Measurements from ENCODE around the gene NFATC4. TPM values are rescaled to one million over a fixed set of nuclear protein-coding genes. Genes with fewer than 3 reads are reported as not detected.

NFATC4 gene
- total RNA-seq, 1 donor from 2014 or later: 42.5 TPM

DNA sequence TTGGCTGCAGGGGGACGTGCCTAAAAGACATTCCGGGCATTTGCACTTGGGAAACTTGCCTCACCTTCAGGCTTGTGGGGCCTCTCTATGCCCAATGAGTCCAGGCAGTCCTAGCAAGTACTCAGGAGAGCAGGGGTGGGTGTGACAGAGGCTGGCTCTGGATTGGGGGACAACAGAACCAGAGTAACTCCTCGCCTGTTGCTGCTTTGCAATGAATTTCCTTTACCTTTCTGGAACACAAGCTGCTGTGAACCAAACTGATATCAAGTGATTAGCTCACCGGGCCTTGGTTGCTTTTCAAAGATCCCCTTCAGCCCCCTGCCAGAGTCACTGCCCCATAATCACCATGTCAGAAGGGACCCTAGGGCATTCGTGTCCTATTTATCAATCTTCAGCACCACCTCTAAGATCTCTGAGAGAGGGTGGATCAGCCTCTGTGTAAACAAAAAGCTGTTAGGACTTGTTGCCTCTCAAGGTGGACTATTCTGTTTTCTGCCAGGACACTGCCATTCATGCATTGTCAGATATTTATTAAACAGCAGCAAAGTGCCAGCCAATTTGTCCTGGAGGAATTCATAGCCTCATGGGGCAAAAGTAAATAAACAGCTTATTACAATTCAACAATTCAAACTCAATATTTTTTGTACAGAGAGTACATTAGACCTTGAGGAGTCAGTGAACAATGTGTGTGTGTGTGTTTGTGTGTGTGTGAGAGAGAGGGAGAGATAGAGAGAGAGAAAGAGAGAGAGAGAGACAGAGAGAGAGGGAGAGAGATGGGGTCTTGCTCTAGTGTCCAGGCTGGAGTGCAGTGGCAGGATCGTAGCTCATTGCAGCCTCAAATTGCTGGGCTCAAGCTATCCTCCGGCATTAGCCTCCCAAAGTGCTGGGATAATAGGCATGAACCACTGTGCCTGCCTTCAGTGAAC is 11.3 kb downstream of the NFATC4 start:
- H3K27ac ChIP-seq: no peak overlapping the region
- intact Hi-C loops (cut with DNase I): no loop called here
- no peak overlapping the region for H3K4me3 ChIP-seq
- no peaks in the 10 kb centered on the region for H3K36me3 ChIP-seq
- TF ChIP-seq, protein P1, sequence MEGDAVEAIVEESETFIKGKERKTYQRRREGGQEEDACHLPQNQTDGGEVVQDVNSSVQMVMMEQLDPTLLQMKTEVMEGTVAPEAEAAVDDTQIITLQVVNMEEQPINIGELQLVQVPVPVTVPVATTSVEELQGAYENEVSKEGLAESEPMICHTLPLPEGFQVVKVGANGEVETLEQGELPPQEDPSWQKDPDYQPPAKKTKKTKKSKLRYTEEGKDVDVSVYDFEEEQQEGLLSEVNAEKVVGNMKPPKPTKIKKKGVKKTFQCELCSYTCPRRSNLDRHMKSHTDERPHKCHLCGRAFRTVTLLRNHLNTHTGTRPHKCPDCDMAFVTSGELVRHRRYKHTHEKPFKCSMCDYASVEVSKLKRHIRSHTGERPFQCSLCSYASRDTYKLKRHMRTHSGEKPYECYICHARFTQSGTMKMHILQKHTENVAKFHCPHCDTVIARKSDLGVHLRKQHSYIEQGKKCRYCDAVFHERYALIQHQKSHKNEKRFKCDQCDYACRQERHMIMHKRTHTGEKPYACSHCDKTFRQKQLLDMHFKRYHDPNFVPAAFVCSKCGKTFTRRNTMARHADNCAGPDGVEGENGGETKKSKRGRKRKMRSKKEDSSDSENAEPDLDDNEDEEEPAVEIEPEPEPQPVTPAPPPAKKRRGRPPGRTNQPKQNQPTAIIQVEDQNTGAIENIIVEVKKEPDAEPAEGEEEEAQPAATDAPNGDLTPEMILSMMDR (IDR thresholded peaks at IDR 0.05): no peak
- no peak for ATAC-seq
- H3K27me3 ChIP-seq: no peaks in the 10 kb centered on the region
- no peaks in the 10 kb centered on the region for H3K9me3 ChIP-seq
- H3K4me1 ChIP-seq: no peaks in the 10 kb centered on the region
- DNase-seq: no peak

DNA sequence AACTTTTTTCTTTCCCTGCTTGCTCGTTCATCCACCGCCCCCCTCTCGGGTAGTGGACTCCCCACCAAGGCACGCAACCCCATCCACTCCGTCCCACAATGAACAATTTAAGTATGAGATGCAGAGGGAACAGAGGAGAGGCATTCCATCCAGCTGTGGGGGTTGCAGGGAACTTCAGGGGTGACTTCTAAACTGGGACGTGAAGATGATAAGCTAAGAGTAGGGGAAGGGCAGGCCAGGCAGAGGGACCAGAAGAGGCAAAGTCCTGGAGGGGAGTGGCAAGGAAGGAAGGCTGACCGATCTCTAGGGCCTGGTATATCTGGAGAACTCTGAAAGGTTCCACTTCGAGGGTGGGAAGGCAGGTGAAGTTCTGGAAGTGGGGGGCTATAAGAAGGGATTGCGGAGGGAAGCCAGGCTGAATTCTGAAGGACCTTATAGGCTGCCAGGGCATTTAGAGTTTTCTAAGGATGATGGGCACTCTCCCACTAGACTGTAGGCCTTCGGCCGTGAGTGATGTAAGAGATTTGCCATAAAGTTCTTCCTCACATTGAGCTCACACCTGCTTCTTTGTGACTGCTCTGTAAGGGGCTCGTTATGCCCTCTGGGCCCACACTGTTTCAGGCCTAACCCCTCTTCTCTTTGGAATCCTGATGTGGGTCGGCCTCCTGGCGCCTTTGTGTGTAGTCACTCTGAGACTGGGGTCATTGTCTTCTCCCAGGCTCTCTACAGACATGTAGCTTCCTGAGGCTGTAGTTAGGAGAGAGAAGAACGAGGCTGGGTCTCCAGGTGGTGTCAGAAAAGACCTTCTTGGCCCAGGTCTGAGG is 12.1 kb downstream of the NFATC4 start:
- DNase-seq (no peak), ATAC-seq (no peak)
- no peak overlapping the region for H3K4me3 ChIP-seq
- H3K36me3 ChIP-seq: no peaks in the 10 kb centered on the region
- no peak overlapping the region for H3K27ac ChIP-seq
- no peaks in the 10 kb centered on the region for H3K9me3 ChIP-seq
- TF ChIP-seq, protein P1 (IDR thresholded peaks at IDR 0.05): no peak
- no peaks in the 10 kb centered on the region for H3K27me3 ChIP-seq
- H3K4me1 ChIP-seq: no peaks in the 10 kb centered on the region
- intact Hi-C loops (cut with DNase I): no loop called here

DNA sequence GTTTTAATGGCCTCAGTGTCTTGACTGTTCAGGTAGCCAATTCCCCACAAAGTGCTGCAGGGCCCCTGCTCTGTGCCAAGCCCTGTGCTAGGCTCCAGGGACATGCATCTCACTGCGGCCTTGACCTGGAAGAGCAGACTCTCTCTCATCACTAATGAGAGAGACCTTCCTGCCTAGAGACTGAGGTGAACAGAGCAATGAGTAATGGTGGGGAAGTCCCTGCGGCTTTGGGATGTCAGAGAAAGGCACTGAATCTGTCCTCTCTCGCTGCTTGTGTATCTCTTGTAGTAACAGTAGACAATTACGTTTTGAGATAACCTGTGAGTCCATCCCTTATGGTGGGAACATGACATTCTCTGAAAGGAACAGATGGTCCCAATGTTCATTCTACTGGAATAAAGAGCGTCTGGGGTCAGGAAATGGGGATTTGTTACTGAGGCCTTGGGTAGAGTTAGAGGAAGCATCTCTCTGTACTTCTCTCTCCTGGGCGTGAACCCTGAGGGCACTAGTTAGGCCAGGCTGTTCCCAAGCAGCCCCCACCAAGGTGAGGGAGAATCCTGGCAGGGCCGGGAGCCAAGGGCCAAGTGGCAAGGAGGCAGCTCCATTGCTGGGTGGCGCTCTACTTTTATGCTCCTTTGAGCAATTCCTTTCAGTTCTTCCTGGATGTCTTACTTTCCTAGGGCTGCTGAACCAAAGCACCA is 13.5 kb downstream of the NFATC4 start:
- no peaks in the 10 kb centered on the region for H3K27me3 ChIP-seq
- ATAC-seq: no peak
- TF ChIP-seq, protein P1 (IDR thresholded peaks at IDR 0.05): no peak
- H3K27ac ChIP-seq: no peak overlapping the region
- H3K9me3 ChIP-seq: no peaks in the 10 kb centered on the region
- H3K4me1 ChIP-seq: no peaks in the 10 kb centered on the region
- no peaks in the 10 kb centered on the region for H3K36me3 ChIP-seq
- intact Hi-C loops (cut with DNase I): no loop called here
- no peak for DNase-seq
- no peak overlapping the region for H3K4me3 ChIP-seq

DNA sequence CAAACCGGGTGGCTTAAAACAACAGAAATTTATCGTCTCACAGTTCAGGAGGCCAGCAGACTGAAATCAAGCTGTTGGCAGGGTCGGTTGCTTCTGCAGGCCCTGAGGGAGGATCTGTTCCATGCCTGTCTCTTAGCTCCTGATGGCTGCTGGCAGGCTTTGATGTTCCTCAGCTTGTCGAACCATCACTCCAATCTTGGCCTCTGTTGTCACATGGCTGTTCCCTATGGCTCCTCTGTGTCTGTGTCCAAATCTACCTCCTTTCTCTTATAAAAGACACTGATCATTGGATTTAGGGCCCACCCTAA is 14.0 kb downstream of the NFATC4 start:
- H3K4me3 ChIP-seq: no peak overlapping the region
- no peaks in the 10 kb centered on the region for H3K36me3 ChIP-seq
- TF ChIP-seq, protein P1 (IDR thresholded peaks at IDR 0.05): no peak
- intact Hi-C loops (cut with DNase I): no loop called here
- no peaks in the 10 kb centered on the region for H3K27me3 ChIP-seq
- no peaks in the 10 kb centered on the region for H3K4me1 ChIP-seq
- ATAC-seq (no peak), DNase-seq (no peak)
- H3K27ac ChIP-seq: no peak overlapping the region
- H3K9me3 ChIP-seq: no peaks in the 10 kb centered on the region

DNA sequence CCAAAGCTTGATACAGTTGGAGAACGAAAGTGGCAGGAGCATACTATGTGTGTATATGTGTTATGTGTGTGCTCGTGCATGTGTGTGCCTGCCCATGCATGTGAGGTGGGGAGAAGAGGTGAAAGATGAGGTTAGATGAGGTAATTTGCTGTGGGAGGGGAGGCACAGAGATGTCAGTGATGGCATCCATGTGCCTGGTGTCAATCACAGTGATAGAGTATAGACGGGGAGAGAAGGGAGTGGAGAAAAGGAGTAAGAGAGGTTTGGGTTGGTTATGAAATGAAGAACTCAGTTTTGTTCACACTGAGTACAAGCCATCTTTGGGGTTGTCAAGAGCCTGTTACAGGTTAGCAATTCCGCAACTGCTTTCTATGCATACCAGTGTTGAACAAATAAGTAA is 16.2 kb downstream of the NFATC4 start:
- DNase-seq: no peak
- no peak overlapping the region for H3K27ac ChIP-seq
- no peaks in the 10 kb centered on the region for H3K36me3 ChIP-seq
- ATAC-seq: no peak
- no peaks in the 10 kb centered on the region for H3K9me3 ChIP-seq
- intact Hi-C loops (cut with DNase I): no loop called here
- peaks cover 7% of the 10 kb centered on the region for H3K4me1 ChIP-seq
- no peak overlapping the region for H3K4me3 ChIP-seq
- no peaks in the 10 kb centered on the region for H3K27me3 ChIP-seq
- TF ChIP-seq, protein P1 (IDR thresholded peaks at IDR 0.05): no peak
